T-helper 22 cell (primary cell): ENCODE results near the gene P2RX1.
"Not testable (repeated sequence)": the region's sequence is repeated elsewhere in the genome, so short reads cannot be mapped to it uniquely, and the experiment has no call there.

Experiments used
- DNase-seq: peaks from one replicate; pipeline ENCODE4 v3.0.0-alpha.2; 2020; ENCODE audit warnings: low read depth

The P2RX1 gene

DNA sequence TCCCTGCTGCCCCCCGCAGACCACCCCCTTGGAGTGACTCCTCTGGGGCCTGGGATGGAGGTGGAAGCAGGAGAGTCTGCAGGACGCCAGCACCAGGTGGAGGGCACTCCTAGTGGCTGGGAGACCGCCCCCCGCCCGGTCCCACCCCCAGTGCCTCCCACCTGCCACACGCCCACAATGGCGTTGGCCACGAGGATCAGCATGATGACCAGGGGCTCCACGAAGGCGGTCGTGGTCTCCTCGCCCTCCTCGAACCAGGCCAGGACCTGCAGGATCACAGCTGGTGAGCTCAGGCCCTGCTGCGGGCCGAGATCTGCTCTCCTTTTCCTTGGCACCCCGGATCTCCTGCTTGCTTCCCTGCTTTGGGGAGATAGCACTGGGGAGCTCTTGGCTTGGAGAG, 35.2 kb upstream of the P2RX1 start:
- DNase-seq, result no peak

DNA sequence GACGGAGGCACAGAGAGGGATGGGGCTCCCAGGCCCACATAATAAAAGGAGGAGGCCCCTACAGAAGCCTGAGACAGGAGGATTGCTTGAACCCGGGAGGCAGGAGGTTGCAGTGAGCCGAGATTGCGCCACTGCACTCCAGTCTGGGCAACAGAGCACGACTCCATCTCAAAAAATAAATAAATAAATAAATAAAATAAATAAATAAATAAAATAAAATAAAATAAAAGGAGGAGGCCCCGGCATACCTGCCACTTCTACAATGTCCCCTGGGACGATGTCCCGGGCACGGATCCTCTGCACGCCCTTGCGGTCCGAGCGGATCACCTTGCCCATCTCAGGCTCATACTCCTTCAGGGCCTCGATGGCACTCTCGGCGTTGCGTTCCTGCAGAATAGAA, 34.7 kb upstream of the P2RX1 start:
- no peak for DNase-seq

DNA sequence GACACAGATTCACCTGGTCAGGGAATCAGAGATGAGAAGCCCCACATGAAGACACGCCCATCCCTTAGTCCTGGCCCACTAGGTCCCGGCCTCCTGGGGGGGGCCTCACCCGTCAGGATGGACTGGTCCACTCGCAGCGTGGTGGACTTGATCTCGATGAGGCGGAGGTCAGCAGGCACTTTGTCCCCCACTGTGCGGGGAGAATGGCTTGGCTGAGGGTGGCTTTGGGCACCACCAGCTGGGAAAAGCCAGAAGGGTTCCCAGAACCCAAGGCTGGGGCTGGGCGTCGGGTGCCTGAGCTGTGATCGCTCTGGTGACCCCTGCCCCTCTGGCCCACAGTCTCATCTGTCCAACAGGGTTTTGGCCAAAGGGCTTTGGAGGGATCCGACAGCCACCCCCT, 34.3 kb upstream of the P2RX1 start:
- DNase-seq, result no peak

DNA sequence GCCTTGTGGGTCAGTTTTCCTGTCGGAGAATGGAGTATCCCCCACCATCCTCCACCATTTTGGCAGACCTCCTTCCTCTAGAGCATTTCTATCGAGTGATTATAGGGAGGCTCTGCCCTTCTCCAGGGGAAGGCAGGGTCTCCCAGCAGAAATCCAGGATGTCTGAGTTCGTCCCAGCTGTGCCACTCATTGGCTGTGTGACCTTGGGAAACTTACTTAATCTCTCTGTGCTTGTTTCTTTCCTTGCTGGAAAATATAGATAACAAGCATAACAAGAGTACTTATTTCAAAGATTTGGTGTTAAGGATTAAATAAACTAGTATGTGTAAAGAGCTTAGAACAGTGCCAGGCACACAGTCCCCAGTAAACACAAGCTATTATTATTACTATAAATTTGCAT, 33.2 kb upstream of the P2RX1 start:
- no peak for DNase-seq

DNA sequence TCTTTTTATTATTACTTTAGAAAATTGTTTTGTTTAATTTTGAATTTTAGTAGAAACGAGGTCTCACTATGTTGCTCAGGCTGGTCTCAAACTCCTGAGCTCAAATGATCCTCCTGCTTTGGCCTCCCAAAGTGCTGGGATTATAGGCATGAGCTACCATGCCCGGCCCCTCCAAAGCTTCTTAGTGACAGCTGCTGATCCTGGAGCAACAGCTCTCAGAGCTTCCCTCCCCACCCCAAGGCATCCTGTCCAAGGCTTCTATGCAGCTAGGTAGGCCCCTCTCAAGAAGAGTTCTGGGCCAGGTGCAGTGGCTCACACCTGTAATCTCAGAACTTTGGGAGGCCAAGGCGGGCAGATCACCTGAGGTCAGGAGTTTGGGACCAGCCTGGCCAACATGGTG, 32.3 kb upstream of the P2RX1 start:
- not testable (repeated sequence) for DNase-seq

DNA sequence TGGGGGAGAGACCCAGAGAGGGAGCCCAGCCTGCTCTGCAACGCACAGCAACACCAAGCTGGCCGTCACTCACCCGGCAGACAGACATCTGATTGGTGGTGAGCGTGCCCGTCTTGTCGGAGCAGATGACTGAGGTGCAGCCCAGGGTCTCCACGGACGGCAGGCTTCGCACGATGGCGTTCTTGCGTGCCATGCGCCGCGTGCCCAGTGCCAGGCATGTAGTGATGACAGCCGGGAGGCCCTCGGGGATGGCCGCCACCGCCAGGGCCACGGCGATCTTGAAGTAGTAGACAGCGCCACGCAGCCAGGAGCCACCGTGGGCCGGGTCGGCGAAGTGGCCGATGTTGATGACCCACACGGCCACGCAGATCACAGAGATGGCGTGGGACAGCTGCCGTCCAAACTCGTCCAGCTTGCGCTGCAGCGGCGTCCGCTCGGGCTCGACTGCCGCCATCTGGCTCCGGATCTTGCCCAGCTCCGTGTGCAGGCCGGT, 31.1 kb upstream of the P2RX1 start:
- no peak for DNase-seq

DNA sequence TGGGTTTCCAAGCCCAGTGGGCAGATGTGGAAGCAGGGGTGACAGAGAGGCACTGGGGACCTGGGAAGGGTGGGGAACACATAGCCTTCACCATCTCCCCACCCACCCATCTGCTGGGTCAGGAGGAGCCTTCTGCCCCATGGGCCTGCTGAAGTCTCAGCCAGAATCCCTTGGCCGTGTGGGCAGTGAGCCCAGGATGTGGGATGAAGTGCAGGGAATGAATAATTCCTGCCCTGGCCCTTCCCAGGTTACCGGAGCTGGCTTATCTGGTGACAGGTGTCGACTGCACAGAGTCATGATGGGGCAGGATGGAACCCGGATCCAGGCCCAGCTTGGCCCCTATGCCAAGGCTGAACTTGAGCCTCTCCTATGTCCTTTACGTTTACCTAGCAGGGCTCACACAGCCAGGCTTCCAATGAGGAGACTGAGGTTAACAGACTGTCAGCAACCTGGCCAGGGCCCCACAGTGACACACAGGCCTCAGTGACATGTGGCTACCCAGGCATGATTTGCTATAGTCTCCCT, 30.5 kb upstream of the P2RX1 start:
- no peak for DNase-seq

DNA sequence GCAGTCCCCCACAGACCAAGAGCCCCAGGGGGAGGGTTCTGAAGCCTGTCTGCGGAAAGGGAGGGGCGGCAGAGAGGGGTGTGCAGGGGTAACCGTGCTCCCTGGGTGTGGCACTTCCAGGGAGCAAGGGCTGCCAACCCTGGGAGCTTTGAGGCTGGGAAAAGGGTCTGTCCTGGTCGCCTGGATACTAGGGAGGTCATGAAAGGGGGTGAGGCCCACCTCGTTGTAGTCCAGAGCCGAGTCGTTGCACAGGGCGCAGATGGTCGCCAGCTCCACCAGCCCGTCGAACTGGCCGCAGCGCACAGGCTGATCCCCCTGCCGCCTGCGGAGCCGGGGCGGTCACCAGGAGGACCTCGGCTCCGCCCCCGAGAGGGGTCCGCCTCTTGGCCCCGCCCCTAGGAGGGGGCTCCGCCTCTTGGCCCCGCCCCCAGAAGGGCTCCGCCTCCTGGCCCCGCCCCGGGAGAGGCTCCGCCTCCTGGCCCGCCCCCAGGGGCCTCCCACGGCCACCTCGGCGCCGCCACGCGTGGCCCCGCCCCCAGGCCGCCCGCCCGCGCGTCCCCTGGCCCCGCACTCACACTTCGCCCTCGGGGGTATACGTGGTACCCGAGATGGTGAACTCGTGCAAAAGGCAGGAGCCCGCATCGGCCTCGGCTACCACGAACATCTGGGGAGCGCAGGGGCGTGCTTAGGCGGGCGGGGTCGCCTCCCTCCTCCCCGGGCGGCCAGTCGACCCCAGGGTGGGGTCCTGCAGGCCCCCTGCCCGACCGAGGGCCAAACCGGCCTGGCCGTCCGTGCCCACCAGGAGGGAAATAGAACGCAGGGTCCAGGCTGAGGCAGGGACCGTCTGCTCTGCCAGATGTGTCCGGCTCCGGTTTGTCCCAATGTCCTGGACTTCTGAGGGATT, 28.5 kb upstream of the P2RX1 start:
- DNase-seq, result peak; percentile 13

DNA sequence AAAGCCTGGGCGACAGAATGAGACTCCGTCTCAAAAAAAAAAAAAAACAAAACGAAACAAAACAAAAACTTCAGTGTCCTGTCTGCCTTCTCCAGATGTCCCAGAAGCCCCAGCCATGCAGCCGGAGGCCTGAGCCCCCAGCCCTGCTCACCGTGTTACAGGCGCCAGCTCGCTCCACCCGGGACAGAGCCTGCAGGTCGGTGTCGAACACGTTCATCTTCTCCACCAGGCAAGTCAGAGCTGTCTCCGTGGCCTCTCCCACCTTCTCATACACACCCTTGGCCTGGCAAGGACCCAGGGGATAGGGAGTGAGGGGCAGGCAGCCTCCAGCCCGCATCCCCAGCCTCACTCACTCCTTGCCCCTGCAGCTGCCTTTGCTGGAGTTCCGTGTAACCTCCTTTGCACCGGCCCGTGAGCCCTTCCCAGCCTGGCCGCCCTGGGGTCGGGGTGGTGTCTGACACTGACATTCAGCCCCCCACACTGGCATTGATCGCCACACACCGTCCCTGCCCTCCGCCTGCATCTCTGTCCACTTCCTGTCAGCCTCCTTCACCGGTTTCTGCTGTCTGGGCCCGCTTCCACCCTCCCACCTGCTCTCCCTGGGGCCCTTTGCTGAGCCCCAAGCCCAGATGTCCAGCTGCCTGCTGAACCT, 27.1 kb upstream of the P2RX1 start:
- no peak for DNase-seq

DNA sequence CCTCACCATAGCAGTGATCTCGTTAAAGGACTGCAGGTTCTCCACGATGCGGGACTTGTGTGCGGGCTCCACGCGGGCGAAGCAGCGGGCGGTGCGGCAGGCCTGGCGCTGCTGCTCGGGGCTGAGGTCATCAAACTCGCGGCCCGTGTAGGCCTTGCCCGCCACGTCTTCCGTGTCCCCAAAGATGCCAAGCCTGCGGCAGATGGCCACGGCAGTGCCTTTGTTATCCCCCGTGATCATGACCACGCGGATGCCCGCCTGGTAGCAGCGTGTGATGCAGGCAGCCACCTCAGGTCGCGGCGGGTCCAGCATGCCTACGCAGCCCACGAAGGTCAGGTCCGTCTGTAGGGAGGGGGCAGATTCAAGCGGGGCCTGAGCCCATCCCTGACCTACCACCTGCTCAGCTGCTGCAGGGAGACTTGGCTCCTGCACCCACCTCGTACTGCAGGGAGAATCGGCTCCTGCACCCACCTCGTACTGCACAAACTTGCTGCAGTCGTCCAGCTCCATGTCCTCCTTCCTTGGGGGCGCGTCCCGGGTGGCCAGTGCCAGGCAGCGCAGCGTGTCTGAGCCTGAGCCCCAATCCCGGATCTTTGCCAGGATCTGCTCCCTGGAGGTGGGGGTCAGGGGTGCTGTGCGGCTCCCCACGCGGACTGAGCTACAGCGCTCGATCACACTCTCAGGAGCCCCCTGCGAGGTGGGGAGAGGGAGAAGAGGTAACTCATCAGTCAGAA, 24.9 kb upstream of the P2RX1 start:
- DNase-seq, result no peak

DNA sequence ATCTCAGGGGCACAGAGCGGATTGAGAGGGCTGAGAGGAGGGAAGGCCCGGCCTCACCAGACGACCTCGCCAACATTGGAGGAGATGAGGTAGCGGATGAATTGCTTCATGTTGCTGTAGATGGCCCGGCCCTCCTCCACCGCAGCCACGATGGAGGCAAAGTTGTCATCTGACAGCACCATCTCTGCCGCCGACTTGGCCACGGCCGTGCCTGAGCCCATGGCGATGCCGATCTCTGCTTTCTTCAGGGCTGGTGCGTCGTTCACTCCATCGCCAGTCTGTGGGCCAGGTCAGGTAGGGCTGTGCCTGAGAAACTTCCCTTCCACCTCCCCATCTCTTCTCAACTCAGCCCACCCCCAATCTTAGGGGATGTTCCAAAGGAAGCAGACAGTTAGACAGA, 21.1 kb upstream of the P2RX1 start:
- DNase-seq, result no peak

DNA sequence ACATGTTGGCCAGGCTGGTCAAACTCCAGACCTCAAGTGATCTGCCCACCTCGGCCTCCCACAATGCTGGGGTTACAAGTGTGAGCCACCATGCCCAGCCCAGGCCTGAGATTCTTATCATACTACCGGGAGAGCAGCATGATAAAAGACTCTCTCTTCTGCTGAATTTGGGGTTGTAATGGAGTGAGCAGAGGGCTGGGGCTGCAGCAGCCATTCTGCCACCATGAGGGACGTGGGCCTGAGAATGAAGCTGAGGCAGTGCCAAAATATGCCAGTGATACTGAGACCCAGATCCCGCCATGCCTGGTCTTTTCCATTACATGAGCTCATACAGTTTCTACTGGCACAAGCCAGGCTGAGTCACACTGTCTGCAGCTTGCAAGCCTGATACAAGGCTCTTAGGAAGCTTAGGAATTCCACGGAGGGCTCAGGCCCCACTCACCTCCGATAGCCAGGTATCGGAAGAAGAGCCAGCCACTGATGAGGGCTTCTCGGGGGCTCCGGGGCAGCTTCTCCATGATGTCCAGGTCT, 19.6 kb upstream of the P2RX1 start:
- no peak for DNase-seq

DNA sequence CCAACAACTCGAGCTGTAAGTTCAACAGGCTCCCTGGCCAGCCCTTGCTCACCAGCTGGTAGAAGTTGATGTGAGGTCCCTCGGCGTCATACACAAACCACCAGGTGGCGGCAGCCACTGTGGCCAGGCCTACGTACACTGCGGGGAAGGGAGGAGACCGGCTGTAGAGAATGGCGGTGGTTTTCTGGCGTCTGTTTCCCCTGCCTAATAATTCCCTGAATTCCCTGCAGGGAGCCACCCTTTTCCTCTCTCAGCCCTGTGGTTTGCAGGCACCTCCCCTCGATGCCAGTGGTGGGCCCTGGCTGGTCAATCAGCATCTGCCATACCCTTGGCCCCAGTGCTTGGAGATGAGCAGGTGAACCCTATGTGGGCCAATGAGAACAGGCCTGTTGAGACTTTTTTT, 18.9 kb upstream of the P2RX1 start:
- DNase-seq, result no peak

DNA sequence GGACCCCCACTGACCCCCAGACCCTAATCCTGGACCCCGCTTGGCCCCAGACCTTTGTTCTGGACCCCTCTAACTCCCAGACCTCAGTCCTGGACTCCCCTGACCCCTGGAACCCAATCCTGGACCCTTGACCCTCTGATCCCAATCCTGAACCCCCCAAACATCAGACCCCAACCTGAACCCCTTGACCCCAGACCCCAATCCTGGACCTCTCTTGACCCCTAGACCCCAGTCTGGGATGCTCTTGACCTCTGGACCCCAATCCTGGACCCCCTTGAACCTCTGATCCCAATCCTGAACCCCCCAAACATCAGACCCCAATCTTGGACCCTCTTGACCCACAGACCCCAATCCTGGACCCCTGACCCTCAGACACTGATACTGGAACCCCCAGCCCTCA, 13.5 kb upstream of the P2RX1 start:
- no peak for DNase-seq

DNA sequence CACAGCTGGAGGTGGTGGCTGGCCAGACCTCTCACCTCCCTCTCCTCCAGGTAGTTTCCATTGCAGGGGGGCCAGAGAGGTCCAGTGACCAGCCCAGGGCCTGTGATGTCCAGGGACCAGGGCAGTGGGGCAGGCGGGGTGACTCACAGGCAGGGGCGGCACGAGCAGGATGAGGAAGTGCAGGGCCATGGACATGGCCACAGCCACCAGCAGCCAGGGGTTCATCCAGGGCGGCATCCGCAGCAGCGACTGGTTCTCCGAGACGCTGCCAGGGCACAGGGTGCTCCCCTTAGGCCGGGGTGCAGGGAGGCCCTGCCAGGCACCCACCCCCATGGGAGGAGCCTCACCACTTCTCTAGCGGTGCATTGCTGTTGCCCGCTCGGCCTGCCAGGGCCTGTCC, 12.9 kb upstream of the P2RX1 start:
- DNase-seq, result no peak

DNA sequence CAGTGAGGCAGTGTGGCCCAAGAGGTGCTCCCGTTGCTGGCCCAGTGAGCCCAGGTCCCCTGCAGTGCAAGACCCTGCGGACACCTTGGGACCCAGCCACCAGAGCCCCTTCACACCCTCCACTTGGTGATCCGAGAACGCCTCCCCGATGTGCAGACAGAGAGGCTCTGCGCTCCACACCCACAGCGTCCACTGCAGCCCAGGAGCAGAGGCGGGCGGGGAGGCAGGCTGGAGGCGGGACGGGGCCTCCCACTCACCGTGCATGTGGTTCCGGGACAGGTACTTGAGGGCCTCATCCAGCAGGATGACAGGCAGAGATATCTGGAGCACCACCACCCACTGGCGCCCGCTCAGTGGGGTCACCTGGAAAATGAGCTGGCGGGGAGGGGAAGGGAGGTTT, 12.1 kb upstream of the P2RX1 start:
- no peak for DNase-seq

DNA sequence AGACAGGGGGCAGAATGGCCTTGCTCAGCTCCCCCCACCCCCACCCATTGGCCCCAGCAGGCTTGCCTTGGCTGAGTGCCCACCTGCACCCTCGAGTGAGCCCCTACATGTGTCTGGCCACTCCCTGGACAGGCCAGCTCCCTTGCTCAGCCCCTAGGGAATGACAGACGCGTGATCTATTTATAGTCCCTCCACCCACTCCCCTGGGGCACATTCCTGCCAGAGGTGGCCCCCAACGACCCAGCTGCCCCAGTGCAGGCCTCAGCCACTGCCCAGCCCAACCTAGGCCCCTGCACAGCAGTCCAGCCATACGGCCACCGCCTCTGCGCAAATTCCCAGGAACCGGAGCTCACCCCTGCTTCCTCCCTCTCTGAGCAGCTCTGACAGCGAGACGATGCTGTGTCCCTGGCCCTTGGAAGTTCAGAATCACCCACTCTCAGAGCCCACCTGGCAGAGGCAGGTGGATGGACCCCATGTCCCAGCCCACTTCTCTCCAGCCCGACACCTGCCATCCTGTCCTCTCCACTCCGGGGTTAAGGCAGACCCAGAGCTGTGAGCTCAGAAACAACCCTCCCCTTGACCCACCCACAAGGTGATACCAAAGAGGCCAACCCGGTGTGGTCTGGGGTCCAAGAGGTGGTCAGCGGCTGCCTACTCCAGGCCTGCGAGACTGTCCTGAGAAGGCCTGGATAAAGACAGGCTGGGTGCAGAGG, 11.5 kb upstream of the P2RX1 start:
- no peak for DNase-seq

DNA sequence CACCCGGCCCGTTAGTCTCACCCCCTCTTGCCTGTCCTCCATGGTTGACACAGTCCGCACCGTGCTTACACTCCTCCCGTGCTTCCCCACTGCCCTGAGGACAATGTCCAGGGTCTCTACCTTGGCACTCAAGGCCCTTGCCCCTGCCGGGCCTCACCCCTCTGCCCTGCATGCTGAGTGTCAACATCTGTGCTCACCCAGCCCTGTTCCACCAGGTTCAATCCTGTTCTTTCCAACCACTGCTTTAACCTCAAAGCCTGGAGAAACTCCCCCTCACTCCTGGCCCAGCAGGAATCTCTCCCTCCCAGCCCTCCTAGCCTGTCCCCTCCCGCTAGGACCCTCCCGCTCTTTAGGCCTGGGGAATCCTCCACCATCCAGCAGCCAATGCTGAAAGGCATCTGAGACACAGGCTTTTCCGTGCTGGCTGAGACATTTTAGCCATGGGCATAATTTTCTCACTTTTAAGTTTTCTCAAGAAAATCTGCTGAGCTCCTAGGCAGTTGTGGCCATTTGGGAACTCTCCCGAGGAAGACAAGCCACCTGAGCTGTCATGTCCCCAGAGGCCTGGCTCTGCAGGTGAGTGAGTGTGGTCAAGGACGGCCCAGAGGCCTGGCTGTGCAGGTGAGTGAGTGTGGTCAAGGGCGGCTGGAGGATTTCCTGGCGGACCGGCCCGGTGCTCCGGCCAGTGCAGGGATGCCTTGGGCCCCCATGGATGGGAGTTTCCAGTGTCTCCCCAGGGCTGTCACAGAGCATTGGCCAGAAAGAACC, 10.8 kb upstream of the P2RX1 start:
- no peak for DNase-seq

DNA sequence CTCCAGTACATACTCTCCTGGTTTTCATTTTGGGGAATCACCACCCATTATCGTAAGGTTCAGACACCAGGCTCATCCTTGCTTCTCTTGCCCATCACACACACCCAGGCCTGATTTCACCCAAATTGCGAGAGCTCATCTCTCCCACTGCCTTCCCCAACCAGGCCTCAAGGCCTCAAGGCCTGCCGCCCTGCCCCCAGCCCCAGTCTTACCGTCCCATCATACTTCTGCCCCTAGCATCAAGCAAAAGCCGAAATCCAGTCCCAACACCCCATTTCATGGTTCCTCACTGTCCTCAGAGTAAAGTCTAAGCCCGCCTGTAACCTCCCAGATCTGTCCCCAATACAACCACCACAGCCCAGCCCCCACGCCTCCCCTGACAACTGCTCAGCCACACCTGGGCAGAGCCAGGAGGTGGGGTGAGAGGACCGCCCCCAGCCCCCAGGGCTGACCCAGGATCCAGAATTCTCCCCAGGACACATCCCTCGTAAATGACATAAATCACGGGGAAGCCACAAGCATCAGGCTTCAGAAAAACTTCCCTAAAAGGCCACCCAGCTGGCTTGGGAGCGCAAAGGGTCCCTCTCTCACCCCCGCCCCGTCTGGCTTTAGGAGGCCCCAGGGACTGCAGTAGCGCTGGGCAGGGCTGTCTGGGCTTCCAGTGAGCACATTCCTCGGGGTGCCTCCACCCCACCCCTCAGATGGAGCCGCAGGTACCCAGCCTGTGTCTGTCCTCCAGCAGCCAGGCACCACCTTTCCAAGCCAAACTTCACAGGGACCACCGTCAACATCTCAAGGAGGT, 9.6 kb upstream of the P2RX1 start:
- DNase-seq, result no peak
